HCT116 (cell line): ENCODE results near the gene GNA12. TPM values are rescaled to one million over a fixed set of nuclear protein-coding genes. Genes with fewer than 3 reads are reported as not detected.

Experiments used
- ATAC-seq: fragments of 200-7000 bp; cut with Tn5 transposase; 2 replicates; pipeline ENCODE4 v1.9.1; 2020; ENCODE audit warnings: mild to moderate bottlenecking, moderate library complexity
- BruUV-seq: library from RNA; stranded (reverse); fragments of 400-500 nt; replicated peaks from 2 replicates; lab custom pipeline; 2021; lab: Mats Ljungman, UMichigan
- CTCF ChIA-PET: fragments of 300-600 bp; sonication (Branson Sonifier 250); formaldehyde crosslinking; loops from one replicate; lab custom pipeline; 2021; ENCODE audit warnings: antibody characterized with exemption; lab: Charles Lee
- POLR2A ChIA-PET: fragments of 300-600, 350-600 bp; sonication (Branson Sonifier 250); formaldehyde crosslinking; loops from one replicate; lab custom pipeline; 2021; ENCODE audit warnings: antibody characterized with exemption; lab: Charles Lee
- RAD21 ChIA-PET, 2 experiments: fragments of 300-600 bp; sonication (Branson Sonifier 250); formaldehyde crosslinking; loops; one replicate each; lab custom pipeline; 2023; ENCODE audit warnings: low total read pairs in 2 of 2; ENCODE audit not compliant: uncharacterized antibody in 2 of 2, unreplicated experiment in 2 of 2, low non-redundant PET in 1 of 2; lab: Charles Lee
- DNase-seq: peaks from one replicate; pipeline ENCODE4 v3.0.0-alpha.2; 2010; ENCODE audit warnings: low read depth, low spot score
- H2AFZ ChIP-seq: fragments of 200-600 bp; shearing (Covaris generic), sonication (generic); 2 replicates; pipeline ENCODE4 v1.6.1; 2017; ENCODE audit warnings: low read depth, mixed run types, mixed read lengths, antibody characterized with exemption, low read length; ENCODE audit not compliant: poor library complexity, severe bottlenecking
- H3K27ac ChIP-seq: 2 replicates; pipeline ENCODE4 v1.5.1; 2012; ENCODE audit warnings: low read depth, low read length
- H3K27me3 ChIP-seq: fragments of 200-600 bp; sonication (generic); 2 replicates; pipeline ENCODE4 v1.6.1; 2016; ENCODE audit warnings: mixed run types, low read length, mixed read lengths; ENCODE audit not compliant: insufficient read depth
- H3K36me3 ChIP-seq, 2 experiments: fragments of 200-500 bp in 1 of 2; fragments of 200-600 bp in 1 of 2; sonication (Bioruptor generic) in 1 of 2; sonication (generic) in 1 of 2; 2 replicates each; pipeline versions ENCODE4 v1.5.1 to v1.6.1; 2014 to 2016; ENCODE audit warnings: low read length in 2 of 2, inconsistent platforms in 1 of 2, mixed read lengths in 1 of 2, mixed run types in 1 of 2; ENCODE audit not compliant: insufficient read depth in 2 of 2, control insufficient read depth in 1 of 2
- H3K4me1 ChIP-seq, 2 experiments: fragments of 200-600 bp in 1 of 2; sonication (generic) in 1 of 2; 2 replicates each; pipeline versions ENCODE4 v1.5.1 to v1.6.1; 2012 to 2017; ENCODE audit warnings: low read length in 2 of 2, inconsistent platforms in 1 of 2, mild to moderate bottlenecking in 1 of 2, mixed read lengths in 1 of 2, mixed run types in 1 of 2, moderate library complexity in 1 of 2; ENCODE audit not compliant: insufficient read depth in 2 of 2, control insufficient read depth in 1 of 2
- H3K4me2 ChIP-seq: fragments of 200-600 bp; sonication (generic); 2 replicates; pipeline ENCODE4 v1.6.1; 2017; ENCODE audit warnings: mixed run types, low read length, mixed read lengths
- H3K4me3 ChIP-seq, 2 experiments: fragments of 200-600 bp in 1 of 2; sonication (generic) in 1 of 2; replicated peaks in 1 of 2; 2 replicates each; pipeline ENCODE4 v1.5.1; 2011 to 2016; ENCODE audit warnings: low read length in 2 of 2, control low read depth in 1 of 2, low read depth in 1 of 2, mild to moderate bottlenecking in 1 of 2, mixed read lengths in 1 of 2, mixed run types in 1 of 2
- H3K79me2 ChIP-seq: fragments of 200-600 bp; sonication (generic); 2 replicates; pipeline ENCODE4 v1.6.1; 2017; ENCODE audit warnings: mild to moderate bottlenecking, mixed run types, low read length, moderate library complexity, mixed read lengths; ENCODE audit not compliant: insufficient read depth
- H3K9ac ChIP-seq: fragments of 200-600 bp; sonication (generic); 2 replicates; pipeline ENCODE4 v1.6.1; 2016; ENCODE audit warnings: low read length, mixed read lengths
- H3K9me2 ChIP-seq: fragments of 200-600 bp; sonication (generic), shearing (Covaris generic); 2 replicates; pipeline ENCODE4 v1.6.1; 2017; ENCODE audit warnings: mixed run types, mild to moderate bottlenecking, moderate library complexity; ENCODE audit not compliant: insufficient read depth
- H3K9me3 ChIP-seq, 2 experiments: fragments of 200-500 bp in 1 of 2; fragments of 200-600 bp in 1 of 2; sonication (Bioruptor generic) in 1 of 2; sonication (generic) in 1 of 2; 2 replicates each; pipeline ENCODE4 v1.6.1; 2014 to 2017; ENCODE audit warnings: low read length in 2 of 2, mixed read lengths in 2 of 2, inconsistent platforms in 1 of 2, low read depth in 1 of 2, mild to moderate bottlenecking in 1 of 2, mixed run types in 1 of 2, moderate library complexity in 1 of 2; ENCODE audit not compliant: control insufficient read depth in 1 of 2, insufficient read depth in 1 of 2
- H4K20me1 ChIP-seq: fragments of 200-600 bp; sonication (generic), shearing (Covaris generic); 2 replicates; pipeline ENCODE4 v1.6.1; 2017; ENCODE audit warnings: mixed run types, mild to moderate bottlenecking, moderate library complexity; ENCODE audit not compliant: insufficient read depth
- CBX3 ChIP-seq: IDR thresholded peaks from 2 replicates; pipeline ENCODE4 v1.6.1; 2012; ENCODE audit warnings: low read depth
- EGR1 ChIP-seq: IDR thresholded peaks from 2 replicates; pipeline ENCODE4 v1.6.1; 2012; ENCODE audit warnings: low read depth
- EZH2 ChIP-seq: fragments of 200-600 bp; sonication (generic); IDR thresholded peaks from 2 replicates; pipeline ENCODE4 v1.6.1; 2017; ENCODE audit warnings: antibody characterized with exemption, mixed run types
- POLR2A ChIP-seq: IDR thresholded peaks from 2 replicates; pipeline ENCODE4 v1.7.0; 2011; ENCODE audit warnings: borderline replicate concordance; ENCODE audit not compliant: insufficient read depth, insufficient read length; ENCODE audit errors: extremely low read depth
- POLR2AphosphoS5 ChIP-seq: IDR thresholded peaks from 2 replicates; pipeline ENCODE4 v1.6.1; 2011; ENCODE audit warnings: mild to moderate bottlenecking, low read depth, low read length, moderate library complexity
- RAD21 ChIP-seq: IDR thresholded peaks from 2 replicates; pipeline ENCODE4 v1.6.1; 2012; ENCODE audit warnings: low read depth, mild to moderate bottlenecking
- SIN3A ChIP-seq: IDR thresholded peaks from 2 replicates; pipeline ENCODE4 v1.6.1; 2012; ENCODE audit warnings: low read depth
- SP1 ChIP-seq: IDR thresholded peaks from 2 replicates; pipeline ENCODE4 v1.6.1; 2012; ENCODE audit warnings: low read depth
- SRF ChIP-seq: IDR thresholded peaks from 2 replicates; pipeline ENCODE4 v1.6.1; 2012; ENCODE audit warnings: low read depth
- TCF7L2 ChIP-seq: IDR thresholded peaks from 2 replicates; pipeline ENCODE4 v1.7.0; 2011; ENCODE audit warnings: borderline replicate concordance, inconsistent platforms; ENCODE audit not compliant: insufficient read depth, insufficient read length; ENCODE audit errors: extremely low read depth
- ZBTB33 ChIP-seq: IDR thresholded peaks from 2 replicates; pipeline ENCODE4 v1.6.1; 2011; ENCODE audit warnings: mild to moderate bottlenecking, low read length, moderate library complexity; ENCODE audit not compliant: insufficient replicate concordance; ENCODE audit errors: extremely low read depth
- ZNF274 ChIP-seq: fragments of 200-500 bp; sonication (Bioruptor generic); IDR thresholded peaks from 2 replicates; pipeline ENCODE4 v1.6.1; 2014; ENCODE audit warnings: mild to moderate bottlenecking, low read depth, low read length, inconsistent platforms
- intact Hi-C: fragments of 100-400 bp; cut with micrococcal nuclease; formaldehyde crosslinking; loops from 2 replicates; pipeline ENCODE4 v1.10.0; 2022
- total RNA-seq: library from RNA; stranded (reverse); gene quantifications from one replicate; pipeline ENCODE4 v1.2.1, GENCODE V29; 2021; ENCODE audit not compliant: unreplicated experiment
- TF ChIP-seq, protein P1 (sequence below): IDR thresholded peaks from 2 replicates; pipeline ENCODE4 v1.6.1; 2012
- TF ChIP-seq, protein P2 (sequence below): IDR thresholded peaks from 2 replicates; pipeline ENCODE4 v1.6.1; 2012; ENCODE audit warnings: low read depth

The GNA12 gene
- total RNA-seq, 1 experiment from 2014 or later = 32.6 TPM

DNA sequence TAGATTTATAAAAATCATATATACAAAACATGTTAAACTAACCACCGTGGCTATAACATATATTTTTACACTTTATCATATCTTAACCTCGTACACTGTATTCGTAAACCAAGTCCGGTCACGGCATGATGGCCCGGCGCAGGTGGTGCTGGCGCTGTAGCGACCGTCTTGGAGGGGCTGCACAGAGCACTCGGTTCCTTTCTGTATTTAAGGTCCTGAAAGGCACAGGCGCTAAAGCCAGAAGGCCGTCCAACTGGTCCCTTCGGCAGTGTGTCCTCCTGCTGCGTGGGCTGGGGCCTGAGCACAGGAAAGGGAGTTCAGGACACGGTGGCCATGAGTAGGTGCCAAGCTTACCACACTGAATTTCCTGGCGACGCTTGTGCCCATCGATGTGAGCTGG, 122.3 kb downstream of the GNA12 start:
- H3K27me3 ChIP-seq = no peaks in the 10 kb centered on the region
- H3K27ac ChIP-seq = no peak overlapping the region
- no peak for TF ChIP-seq EZH2
- no peak for TF ChIP-seq RAD21
- TF ChIP-seq, protein P1, sequence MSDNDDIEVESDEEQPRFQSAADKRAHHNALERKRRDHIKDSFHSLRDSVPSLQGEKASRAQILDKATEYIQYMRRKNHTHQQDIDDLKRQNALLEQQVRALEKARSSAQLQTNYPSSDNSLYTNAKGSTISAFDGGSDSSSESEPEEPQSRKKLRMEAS = no peak
- TF ChIP-seq SRF = no peak
- TF ChIP-seq EGR1 = no peak
- TF ChIP-seq POLR2A = no peak
- TF ChIP-seq ZNF274 = no peak
- TF ChIP-seq SIN3A = no peak
- TF ChIP-seq SP1 = no peak
- TF ChIP-seq CBX3 = no peak
- TF ChIP-seq POLR2AphosphoS5 = no peak
- no peak for TF ChIP-seq TCF7L2
- TF ChIP-seq ZBTB33 = no peak
- TF ChIP-seq, protein P2, sequence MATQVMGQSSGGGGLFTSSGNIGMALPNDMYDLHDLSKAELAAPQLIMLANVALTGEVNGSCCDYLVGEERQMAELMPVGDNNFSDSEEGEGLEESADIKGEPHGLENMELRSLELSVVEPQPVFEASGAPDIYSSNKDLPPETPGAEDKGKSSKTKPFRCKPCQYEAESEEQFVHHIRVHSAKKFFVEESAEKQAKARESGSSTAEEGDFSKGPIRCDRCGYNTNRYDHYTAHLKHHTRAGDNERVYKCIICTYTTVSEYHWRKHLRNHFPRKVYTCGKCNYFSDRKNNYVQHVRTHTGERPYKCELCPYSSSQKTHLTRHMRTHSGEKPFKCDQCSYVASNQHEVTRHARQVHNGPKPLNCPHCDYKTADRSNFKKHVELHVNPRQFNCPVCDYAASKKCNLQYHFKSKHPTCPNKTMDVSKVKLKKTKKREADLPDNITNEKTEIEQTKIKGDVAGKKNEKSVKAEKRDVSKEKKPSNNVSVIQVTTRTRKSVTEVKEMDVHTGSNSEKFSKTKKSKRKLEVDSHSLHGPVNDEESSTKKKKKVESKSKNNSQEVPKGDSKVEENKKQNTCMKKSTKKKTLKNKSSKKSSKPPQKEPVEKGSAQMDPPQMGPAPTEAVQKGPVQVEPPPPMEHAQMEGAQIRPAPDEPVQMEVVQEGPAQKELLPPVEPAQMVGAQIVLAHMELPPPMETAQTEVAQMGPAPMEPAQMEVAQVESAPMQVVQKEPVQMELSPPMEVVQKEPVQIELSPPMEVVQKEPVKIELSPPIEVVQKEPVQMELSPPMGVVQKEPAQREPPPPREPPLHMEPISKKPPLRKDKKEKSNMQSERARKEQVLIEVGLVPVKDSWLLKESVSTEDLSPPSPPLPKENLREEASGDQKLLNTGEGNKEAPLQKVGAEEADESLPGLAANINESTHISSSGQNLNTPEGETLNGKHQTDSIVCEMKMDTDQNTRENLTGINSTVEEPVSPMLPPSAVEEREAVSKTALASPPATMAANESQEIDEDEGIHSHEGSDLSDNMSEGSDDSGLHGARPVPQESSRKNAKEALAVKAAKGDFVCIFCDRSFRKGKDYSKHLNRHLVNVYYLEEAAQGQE = no peak
- intact Hi-C loops = loop anchor here (5.0 kb wide), 1 partner anchor 100 kb away; no protein-coding TSS in a partner anchor
- H3K4me2 ChIP-seq = no peak overlapping the region
- H3K79me2 ChIP-seq = no peaks in the 10 kb centered on the region
- ATAC-seq (no peak), DNase-seq (no peak)
- no peaks in the 10 kb centered on the region for H3K9me2 ChIP-seq
- H3K9me3 ChIP-seq = no peaks in the 10 kb centered on the region
- ChIA-PET CTCF (interaction anchor here (1.5 kb wide), 1 partner anchor 18 kb away, joined by 3 read pairs; no protein-coding TSS in a partner anchor), POLR2A (no interaction called here), RAD21 (no interaction called here)
- H3K36me3 ChIP-seq = no peaks in the 10 kb centered on the region
- no peaks in the 10 kb centered on the region for H4K20me1 ChIP-seq
- H3K9ac ChIP-seq = no peak overlapping the region
- no peak overlapping the region for H3K4me3 ChIP-seq
- no peak overlapping the region for H2AFZ ChIP-seq
- no TSS peak for BruUV-seq
- H3K4me1 ChIP-seq = peaks cover 11 to 14% of the 10 kb centered on the region in 2 experiments
